C4-2B (cell line): ENCODE results near the gene KPNA6.

ENCODE experiments used
- ZFX ChIP-seq: fragments of 450-650 bp; IDR thresholded peaks from 2 replicates; pipeline ENCODE4 v1.6.1; 2017
- TF ChIP-seq, protein P1 (sequence below): fragments of 450-650 bp; conservative IDR thresholded peaks from 2 replicates; pipeline ENCODE4 v1.5.1; 2017; ENCODE audit warnings: mild to moderate bottlenecking

GRCh38 chr1:32170991-32171390 lies 63.1 kb downstream of the KPNA6 start:
- TF ChIP-seq, protein P1, sequence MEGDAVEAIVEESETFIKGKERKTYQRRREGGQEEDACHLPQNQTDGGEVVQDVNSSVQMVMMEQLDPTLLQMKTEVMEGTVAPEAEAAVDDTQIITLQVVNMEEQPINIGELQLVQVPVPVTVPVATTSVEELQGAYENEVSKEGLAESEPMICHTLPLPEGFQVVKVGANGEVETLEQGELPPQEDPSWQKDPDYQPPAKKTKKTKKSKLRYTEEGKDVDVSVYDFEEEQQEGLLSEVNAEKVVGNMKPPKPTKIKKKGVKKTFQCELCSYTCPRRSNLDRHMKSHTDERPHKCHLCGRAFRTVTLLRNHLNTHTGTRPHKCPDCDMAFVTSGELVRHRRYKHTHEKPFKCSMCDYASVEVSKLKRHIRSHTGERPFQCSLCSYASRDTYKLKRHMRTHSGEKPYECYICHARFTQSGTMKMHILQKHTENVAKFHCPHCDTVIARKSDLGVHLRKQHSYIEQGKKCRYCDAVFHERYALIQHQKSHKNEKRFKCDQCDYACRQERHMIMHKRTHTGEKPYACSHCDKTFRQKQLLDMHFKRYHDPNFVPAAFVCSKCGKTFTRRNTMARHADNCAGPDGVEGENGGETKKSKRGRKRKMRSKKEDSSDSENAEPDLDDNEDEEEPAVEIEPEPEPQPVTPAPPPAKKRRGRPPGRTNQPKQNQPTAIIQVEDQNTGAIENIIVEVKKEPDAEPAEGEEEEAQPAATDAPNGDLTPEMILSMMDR: no peak
- no peak for TF ChIP-seq ZFX
